T-helper 1 cell treated with Interleukin-12 subunit alpha and Interleukin-12 subunit beta and Interleukin-4 antibody, amounts not matched to agents 30 ng/mL and 1 ng/mL, for 36 hours (primary cell): Measurements from ENCODE around the gene OPHN1. TPM values are rescaled to one million over a fixed set of nuclear protein-coding genes. Genes with fewer than 3 reads are reported as not detected.
"Not testable (repeated sequence)": the region's sequence is repeated elsewhere in the genome, so short reads cannot be mapped to it uniquely, and the experiment has no call there.

Experiments used
- intact Hi-C: fragments of 100-400 bp; cut with micrococcal nuclease; formaldehyde crosslinking; loops from one replicate; pipeline ENCODE4 v1.15.1; 2024
- total RNA-seq: library from RNA; stranded (reverse); gene quantifications from 2 replicates; pipeline ENCODE4 v1.2.3, GENCODE V29; 2022

The OPHN1 gene
- total RNA-seq, 1 donor from 2014 or later: 0.02 TPM

DNA sequence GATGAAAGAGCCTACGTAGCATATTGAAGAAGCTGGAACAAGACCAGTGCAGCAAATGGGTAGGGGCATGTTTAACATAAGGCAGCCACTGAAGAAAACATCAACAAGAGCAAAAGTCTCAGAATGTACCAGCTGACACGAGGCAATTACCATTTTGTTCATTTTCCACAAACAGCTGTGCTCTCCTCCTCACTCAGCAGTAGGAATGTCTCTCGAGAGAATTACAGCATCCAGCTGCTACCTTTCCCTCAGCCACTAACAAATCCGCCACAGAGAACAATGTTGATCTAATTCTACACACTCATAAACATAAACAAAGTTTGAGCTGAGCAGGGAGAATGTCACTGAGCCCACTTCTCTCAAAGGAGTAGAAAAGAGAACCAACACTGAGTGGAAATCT lies 68.0 kb downstream of the OPHN1 start:
- intact Hi-C loops: no loop called here

DNA sequence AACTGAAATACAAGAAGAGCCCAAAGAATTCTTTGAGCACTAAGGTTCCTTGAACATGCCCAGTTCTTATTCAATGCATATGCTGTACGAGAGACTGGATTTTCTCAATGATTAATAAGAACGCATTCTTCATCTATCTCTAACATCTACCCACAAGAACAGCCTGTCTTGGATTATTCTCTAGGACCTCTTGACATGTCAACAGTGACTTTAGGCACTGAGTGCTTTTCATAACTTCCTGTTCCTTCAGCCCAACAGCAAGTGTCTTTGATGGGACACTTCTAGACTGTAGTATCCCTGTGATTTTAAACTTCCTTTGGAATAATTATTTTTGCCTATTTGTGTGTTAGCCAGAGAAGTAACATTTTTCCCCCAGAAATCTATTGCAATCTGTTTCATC lies 69.3 kb downstream of the OPHN1 start:
- intact Hi-C loops: no loop called here

DNA sequence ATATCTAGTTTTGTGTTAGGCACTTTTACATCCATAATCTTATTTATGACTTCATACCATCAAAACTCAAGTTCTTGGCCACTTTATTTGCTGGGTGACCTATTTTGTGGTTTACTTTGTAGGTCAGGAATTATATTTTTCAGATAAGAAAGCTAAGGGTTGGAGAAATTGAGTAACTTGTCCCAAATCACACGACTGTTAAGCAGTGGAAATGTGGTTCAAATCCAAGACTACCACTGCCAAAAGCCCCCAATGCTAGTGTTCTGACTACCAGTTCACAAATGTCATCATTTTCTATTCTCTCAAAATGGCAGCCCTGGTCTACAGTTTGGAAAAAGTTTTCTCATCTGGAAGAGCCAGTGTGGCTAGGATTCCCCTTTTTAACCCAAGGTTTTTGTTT lies 74.6 kb downstream of the OPHN1 start:
- intact Hi-C loops: no loop called here

DNA sequence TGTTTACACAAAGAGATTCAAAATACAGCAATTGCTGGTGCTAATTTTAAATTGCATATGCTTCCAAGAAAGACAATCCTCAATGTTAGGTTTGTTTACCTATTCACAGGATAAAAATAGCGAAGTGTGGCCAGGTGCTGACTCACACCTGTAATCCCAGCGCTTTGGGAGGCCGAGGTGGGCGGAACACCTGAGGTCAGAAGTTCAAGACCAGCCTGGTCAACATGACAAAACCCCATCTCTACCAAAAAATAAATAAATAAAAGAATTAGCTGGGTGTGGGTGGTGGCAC lies 77.7 kb downstream of the OPHN1 start:
- intact Hi-C loops: no loop called here

DNA sequence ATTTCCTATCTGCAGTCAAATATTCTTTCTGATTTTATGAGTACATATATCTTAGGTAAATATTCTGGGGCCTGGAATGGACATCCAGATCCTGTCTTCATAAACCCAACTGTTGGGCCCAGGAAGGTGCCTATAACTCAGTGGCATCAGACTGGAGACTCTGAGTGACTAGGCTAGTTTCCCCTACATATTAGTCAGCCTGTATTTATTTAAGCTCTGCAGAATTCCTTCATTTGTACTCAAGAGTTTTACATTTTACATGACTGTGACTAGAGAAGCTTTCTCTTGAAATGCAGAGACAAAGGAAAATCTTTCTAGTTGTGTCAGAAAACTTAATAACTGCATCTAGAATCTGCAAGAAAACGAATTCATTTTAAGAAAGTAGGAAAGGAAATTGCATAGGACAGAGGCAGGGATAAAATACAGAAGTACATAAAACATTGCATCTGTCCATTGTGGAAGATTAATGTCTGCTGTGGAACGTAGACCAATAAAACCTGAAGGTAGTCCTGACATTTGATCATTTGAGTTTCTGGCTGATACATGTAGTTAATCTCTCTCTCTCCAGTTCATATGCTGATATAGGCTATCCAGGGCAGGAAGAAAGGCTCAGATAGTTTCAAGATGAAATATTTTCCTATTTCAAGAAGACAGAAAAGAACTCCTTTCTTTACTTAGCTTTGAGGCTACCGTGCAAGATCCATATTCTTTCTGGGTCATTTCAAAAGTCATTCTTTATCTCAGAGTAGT lies 78.2 kb downstream of the OPHN1 start:
- intact Hi-C loops: no loop called here

DNA sequence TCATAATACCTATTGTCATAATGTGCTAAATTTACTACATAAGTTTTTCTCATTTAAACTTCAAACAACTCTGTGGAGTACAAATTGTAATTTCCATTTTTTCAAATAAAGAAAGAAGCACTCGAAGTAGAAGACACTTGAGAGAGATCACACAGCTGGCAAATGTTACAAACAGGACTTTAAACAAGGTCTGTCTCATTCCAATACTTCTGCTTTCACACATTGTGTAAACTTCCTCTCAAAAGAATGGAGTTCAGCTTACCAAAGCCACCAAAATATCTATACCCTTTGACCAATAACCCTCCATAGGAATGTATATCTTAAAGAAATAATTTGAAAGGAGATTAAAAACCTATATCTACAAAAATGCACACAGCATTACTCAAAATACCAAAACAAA lies 88.3 kb downstream of the OPHN1 start:
- intact Hi-C loops: no loop called here

DNA sequence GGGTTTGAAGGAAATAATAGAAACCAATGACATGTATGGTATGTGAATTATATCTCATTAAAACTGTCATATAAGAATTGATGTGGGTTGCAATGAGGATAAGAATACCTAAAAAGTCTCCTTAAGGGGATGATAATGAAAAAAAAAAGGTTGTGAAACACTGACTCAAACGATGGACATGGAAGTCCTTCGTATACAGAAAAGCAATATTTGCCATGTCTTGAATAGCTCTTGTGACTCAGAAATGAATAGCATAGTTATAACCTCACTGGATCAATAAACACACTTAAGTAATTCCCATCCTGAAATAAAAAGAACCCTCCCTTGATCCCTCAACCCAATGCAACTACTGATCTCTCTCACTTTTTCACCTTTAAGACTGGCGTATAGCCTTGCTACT lies 89.7 kb downstream of the OPHN1 start:
- intact Hi-C loops: no loop called here

DNA sequence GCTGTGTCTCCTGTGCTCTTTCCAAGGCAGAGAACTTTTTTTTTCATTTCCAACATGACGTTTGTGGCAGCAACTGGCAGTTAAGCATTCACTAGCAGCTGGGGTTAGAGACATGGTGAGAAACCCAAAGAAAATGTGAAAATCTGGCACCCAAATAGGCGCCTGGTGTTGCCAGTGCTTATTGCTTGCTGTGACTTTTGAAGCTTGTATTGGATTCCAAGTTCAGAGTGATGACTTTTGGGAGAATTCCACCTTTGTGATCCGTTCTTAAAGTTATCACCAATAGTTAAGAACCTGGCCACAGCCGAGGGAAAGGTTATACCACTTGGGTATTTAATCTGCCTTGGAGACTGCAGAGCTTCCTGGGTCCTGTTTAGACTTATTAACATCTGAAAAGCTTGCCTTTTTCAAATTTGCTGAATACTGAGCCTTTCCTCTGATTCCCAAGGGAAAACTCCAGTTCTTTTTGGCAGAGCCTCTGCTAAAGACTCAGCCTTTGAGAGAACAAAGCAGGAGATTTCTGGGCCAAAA lies 101.0 kb downstream of the OPHN1 start:
- intact Hi-C loops: no loop called here

DNA sequence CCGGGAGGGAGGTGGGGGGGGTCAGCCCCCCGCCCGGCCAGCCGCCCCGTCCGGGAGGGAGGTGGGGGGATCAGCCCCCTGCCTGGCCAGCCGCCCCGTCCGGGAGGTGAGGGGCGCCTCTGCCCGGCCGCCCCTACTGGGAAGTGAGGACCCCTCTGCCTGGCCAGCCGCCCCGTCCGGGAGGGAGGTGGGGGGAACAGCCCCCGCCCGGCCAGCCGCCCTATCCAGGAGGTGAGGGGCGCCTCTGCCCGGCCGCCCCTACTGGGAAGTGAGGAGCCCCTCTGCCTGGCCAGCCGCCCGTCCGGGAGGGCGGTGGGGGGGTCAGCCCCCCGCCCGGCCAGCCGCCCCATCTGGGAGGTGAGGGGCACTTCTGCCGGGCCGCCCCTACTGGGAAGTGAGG lies 106.5 kb downstream of the OPHN1 start:
- intact Hi-C loops: not testable (repeated sequence)

DNA sequence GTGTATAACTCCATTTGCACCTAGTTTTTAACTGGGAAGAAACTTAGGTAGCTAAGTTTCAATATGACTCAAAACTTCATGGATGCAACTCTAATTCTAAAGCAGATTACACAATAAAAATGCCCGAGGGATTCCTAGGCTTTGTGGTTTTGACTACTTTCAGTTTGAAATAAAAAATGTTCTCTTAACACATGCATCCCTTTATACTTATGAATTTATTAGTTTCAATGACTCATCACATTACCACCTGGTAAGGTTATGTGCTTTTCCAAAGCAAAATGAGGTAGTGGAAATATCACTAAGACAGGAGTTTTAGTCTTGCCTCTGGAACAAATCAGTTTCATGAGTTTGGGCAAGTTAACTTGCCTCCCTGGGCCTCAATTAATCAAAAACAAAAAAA lies 125.5 kb downstream of the OPHN1 start:
- intact Hi-C loops: no loop called here

DNA sequence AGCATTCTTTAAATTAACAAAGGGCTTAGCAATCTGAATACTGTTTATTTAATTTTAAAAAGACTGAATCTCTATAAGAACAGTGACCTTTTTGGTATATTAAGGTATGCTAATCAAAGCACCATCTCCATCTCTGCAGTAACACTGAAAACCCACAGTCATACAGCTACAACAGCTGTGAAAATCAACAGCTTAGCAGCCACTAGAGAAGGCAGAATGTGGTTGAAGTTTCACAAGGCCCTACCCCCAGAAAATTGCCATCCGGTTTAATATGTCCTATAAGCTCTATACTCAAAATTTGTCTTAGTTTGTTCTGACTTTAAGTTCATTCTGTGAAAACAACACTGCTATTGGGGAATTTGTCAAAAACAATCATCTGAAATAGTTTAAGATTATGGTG lies 128.7 kb downstream of the OPHN1 start:
- intact Hi-C loops: no loop called here

DNA sequence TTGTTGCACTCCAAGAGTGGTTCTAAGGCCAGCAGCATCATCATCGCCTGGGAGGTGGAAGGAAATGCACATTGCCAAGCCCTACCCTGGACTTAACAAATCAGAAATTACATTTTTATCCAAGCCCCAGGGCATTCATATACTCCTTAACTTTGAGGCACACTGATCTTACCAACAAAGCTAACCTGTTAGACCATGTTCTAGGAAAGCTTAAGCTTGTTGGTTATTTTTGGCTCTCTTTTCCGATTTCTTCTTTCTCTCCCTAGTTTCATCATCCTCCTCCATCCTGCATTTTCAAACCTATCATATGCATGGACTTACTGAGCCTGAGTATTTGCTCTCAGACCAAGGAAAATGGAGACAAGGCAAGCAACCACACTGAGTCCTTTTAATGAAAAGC lies 133.4 kb downstream of the OPHN1 start:
- intact Hi-C loops: no loop called here

DNA sequence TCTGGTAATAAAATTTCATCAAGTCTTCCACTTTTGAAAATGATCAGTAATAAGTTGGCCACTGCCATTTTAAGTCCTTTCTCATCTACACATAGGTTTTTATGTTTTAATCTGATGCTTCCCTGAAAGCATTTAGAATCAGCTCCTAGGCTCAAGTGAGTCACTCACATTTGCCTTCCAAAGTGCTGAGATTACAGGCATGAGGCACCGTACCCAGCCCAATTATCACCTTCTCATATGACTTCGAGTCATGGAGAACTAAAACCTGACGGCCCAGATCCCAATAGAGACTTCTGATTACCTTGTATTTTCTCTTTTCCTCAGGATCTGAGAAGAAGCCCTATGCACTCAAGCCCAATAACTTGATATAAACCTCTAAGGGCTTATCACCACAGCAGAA lies 140.8 kb downstream of the OPHN1 start:
- intact Hi-C loops: no loop called here

DNA sequence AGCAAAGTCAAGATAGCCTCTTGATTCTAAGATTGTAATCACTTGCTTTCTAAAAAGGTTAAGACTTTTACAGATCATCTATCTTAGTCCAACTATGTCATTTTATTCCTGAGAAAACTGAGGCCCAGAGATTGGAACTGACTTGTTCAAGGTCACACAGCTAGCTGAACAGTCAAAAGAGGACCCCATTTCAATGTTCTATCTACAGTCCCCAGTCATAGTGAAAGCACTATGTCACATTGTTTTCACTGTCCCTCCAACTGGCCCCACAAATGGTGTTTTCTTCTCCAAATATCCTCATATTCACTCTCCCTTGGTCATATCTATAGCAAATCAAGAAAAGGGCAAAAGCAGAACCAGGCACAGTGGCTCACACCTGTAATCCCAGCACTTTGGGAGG lies 145.2 kb downstream of the OPHN1 start:
- intact Hi-C loops: no loop called here

DNA sequence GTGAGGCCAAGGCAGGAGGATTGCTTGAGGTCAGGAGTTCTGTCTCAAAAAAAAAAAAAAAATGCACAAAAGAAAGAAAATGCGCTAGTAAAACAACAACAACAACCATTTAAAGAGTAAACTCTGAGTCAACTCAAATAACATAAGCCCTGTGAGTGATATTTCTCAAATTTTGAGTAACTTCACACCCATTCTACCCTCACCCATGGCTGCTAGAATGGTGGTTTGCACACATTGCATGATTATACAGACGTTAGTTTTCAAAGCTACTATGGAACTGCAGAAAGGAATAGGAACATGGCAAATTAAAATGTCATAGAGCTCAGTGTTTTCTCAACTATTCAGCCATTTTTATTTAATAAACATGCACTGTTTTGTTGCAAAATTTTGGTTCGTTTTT lies 145.9 kb downstream of the OPHN1 start:
- intact Hi-C loops: no loop called here

DNA sequence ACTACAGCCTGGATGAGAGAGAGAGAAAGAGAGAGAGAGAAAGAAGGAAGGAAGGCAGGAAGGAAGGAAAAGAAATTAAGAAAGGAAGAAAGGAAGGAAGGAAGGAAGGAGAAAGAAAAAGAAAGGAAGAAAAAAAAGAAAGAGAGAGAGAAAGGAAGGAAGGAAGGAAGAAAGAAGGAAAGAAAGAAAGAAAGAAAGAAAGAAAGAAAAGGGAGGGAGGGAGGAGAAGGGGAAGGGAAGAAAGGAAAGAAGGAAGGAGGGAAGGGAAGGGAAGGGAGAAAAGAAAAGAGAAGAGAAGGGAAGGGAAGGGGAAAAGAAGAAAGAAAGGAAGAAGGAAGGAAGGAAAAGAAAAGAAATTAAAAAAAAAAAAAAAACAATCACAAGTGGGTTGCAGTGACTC lies 146.3 kb downstream of the OPHN1 start:
- intact Hi-C loops: no loop called here

DNA sequence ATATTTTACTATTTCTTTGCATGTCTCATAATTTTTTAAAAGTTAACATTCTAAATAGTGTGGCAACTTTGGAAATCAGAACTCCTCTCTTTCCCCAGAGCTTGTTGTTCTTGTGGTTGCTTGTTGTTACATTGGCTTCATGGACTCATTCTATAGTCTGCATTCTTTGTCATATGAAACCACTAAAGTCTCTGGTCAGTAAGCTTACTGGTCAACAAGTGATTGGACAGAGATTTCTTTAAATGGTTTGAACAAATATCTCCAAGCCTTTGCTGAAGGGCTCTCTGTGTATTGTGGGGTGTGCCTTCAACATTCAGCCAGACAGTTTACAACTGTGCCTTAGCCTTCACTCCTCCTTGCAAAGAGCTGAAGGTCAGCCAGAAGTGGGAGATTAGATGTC lies 147.2 kb downstream of the OPHN1 start:
- intact Hi-C loops: no loop called here

DNA sequence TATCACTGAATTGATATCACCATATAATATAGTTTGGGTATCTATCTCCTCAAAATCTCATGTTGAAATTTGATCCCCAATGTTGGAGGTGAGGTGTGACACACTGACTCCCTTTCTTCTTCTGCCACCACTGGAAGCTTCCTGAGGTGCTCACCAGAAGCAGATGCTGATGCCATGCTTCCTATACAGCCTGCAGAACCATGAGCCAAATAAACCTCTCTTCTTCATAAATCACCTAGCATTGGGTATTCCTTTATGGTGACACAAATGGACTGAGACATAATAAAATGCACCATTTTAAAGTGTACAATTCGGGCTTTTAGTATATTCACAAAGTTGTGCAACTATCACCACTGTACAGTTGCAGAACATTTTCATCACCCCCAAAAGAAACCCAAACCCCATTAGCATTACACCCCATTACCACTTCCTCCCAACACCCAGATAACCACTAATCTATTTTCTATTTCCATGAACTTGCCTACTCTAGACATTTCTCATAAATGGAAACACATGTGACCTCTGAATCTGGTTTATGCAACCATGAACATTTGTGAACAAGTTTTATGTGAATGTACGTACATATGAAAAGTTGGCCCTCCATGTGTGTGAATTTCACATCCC lies 148.9 kb downstream of the OPHN1 start:
- intact Hi-C loops: no loop called here

DNA sequence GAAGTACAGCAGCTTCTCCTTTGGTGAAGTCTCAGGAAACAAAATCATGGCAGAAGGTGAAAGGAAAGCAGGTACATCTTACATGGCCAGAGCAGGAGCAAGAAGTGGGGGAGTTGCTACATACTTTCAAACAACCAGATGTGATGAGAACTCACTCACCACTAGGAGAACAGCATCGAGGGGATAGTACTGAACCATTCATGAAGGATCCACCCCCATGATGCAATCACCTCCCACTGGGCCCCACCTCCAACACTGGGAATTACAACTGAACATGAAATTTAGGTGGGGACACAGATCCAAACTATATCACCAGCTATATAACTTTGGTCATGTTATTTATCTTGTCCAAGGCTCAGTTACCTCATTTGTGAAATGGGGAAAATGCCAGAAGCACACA lies 159.4 kb downstream of the OPHN1 start:
- intact Hi-C loops: no loop called here

DNA sequence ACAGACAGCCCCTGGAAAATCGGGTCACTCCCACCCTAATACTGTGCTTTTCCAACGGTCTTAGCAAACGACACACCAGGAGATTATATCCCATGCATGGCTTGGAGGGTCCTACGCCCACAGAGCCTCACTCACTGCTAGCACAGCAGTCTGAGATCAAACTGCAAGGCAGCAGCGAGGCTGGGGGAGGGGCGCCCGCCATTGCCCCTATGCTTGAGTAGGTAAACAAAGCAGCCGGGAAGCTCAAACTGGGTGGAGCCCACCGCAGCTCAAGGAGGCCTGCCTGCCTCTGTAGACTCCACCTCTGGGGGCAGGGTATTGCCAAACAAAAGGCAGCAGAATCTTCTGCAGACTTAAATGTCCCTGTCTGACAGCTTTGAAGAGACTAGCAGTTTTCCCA lies 168.5 kb downstream of the OPHN1 start:
- intact Hi-C loops: not testable (repeated sequence)

DNA sequence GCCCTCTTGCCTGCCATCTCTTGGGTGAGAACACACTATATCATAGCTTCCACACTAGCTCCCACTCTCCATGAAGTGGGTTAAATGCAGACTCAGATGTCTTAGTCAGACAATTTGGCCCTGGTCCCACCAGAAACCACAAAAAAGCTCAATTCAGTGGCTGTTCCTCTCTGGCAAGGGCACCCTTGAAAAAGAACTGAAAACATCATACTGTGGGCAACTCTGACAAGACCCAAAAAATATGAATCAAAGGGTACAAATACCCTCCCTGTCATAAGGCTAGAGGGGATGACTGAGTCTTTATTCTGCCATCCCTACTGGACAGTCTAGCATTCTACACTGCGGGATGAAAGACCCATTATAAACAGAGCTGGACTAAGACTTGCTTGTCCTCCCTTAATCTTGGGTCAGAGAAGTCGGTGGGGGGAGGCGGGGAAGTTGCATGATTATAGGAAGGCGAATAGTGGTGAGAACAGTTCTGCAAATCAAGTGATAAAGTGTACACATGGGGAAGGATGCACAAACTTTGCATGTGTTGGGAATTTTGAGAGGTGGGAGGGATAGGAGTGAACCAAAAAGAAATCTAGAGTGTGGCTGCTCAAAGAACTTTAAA lies 172.1 kb downstream of the OPHN1 start:
- intact Hi-C loops: no loop called here

DNA sequence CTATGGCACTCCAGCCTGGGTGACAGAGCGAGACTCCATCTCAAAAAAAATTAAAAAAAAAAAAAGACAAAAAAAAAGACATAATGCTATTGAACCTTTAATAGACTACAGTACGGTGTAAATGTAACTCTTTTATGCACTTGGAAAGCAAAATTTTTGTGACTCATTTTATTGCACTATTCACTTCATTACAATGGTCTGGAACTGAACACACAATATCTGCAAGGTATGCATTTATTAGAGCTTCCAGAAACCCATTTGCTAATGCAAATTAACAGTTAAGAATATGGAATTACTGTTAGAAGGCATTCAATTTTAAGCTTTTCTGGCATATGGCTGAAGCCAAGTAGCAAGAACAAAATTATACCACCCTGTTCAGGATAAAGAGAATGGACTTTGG lies 176.3 kb downstream of the OPHN1 start:
- intact Hi-C loops: no loop called here
